HepG2 (cell line): Measurements from ENCODE around the gene SLC38A1. TPM values are rescaled to one million over a fixed set of nuclear protein-coding genes. Genes with fewer than 3 reads are reported as not detected.
"Not testable (repeated sequence)": the region's sequence is repeated elsewhere in the genome, so short reads cannot be mapped to it uniquely, and the experiment has no call there.

Experiments
- ATAC-seq: fragments of 200-7000 bp; cut with Tn5 transposase; 3 replicates; pipeline ENCODE4 v1.9.1; 2020; ENCODE audit warnings: mild to moderate bottlenecking, moderate library complexity
- BruUV-seq: library from RNA; stranded (reverse); fragments of 400-500 nt; replicated peaks from 2 replicates; lab custom pipeline; 2021; lab: Mats Ljungman, UMichigan
- CTCF ChIA-PET: fragments of 300-600 bp; formaldehyde crosslinking; extraction: SDS; loops from one replicate; lab custom pipeline; 2021; ENCODE audit warnings: low total read pairs, inconsistent platforms, low intra/inter-chr PET ratio; lab: Yijun Ruan, JAX
- POLR2A ChIA-PET: fragments of 350-600 bp; sonication (Branson Sonifier 250); formaldehyde crosslinking; loops from one replicate; lab custom pipeline; 2020; ENCODE audit warnings: antibody characterized with exemption, inconsistent platforms; lab: Yijun Ruan, JAX
- DNase-seq: peaks from one replicate; pipeline ENCODE4 v3.0.0-alpha.2; 2015; ENCODE audit warnings: low spot score
- FAIRE-seq: peaks from 3 replicates; lab custom pipeline; 2011; peaks lifted over from hg19 to GRCh38; lab: Jason Lieb, UNC
- H2AFZ ChIP-seq: one replicate; pipeline ENCODE4 v1.6.1; 2011; ENCODE audit warnings: low read length, inconsistent platforms
- H3K27ac ChIP-seq: fragments of 300-600 bp; 3 replicates; pipeline ENCODE4 v1.8.0; 2011; ENCODE audit warnings: mixed run types, mild to moderate bottlenecking, mixed read lengths, low read length, inconsistent platforms; ENCODE audit not compliant: insufficient read depth; ENCODE audit errors: extremely low read length
- H3K27me3 ChIP-seq, 2 experiments: fragments of 200-600 bp in 1 of 2; 2 replicates in 1 of 2; 3 replicates in 1 of 2; pipeline versions ENCODE4 v1.6.0 to v1.8.0; 2011; ENCODE audit warnings: low read length in 2 of 2, mild to moderate bottlenecking in 2 of 2, moderate library complexity in 2 of 2, inconsistent platforms in 1 of 2; ENCODE audit not compliant: insufficient read depth in 2 of 2, control insufficient read depth in 1 of 2
- H3K36me3 ChIP-seq, 2 experiments: fragments of 200-600 bp in 1 of 2; replicated peaks in 1 of 2; 2 replicates in 1 of 2; 3 replicates in 1 of 2; pipeline versions ENCODE4 v1.5.1 to v1.8.0; 2011; ENCODE audit warnings: low read length in 2 of 2, inconsistent platforms in 1 of 2; ENCODE audit not compliant: insufficient read depth in 2 of 2, control insufficient read depth in 1 of 2
- H3K4me1 ChIP-seq: 2 replicates; pipeline ENCODE4 v1.5.1; 2012; ENCODE audit warnings: low read length, inconsistent platforms; ENCODE audit not compliant: insufficient read depth
- H3K4me2 ChIP-seq: 2 replicates; pipeline ENCODE4 v1.6.0; 2011; ENCODE audit warnings: low read depth, low read length, inconsistent platforms
- H3K4me3 ChIP-seq, 3 experiments: fragments of 200-600 bp in 1 of 3; sonication (generic), shearing (Covaris generic) in 1 of 3; replicated peaks in 1 of 3; 2 replicates each; pipeline ENCODE4 v1.5.1; 2011 to 2016; ENCODE audit warnings: low read length in 3 of 3, inconsistent platforms in 2 of 3, low read depth in 2 of 3, mild to moderate bottlenecking in 2 of 3, control low read depth in 1 of 3, mixed read lengths in 1 of 3; ENCODE audit not compliant: insufficient read depth in 1 of 3
- H3K79me2 ChIP-seq: one replicate; pipeline ENCODE4 v1.6.1; 2011; ENCODE audit warnings: low read length, inconsistent platforms; ENCODE audit not compliant: insufficient read depth
- H3K9ac ChIP-seq: 2 replicates; pipeline ENCODE4 v1.6.0; 2011; ENCODE audit warnings: mild to moderate bottlenecking, low read depth, low read length, inconsistent platforms; ENCODE audit not compliant: insufficient read depth
- H3K9me3 ChIP-seq: 2 replicates; pipeline ENCODE4 v1.5.1; 2012; ENCODE audit warnings: mild to moderate bottlenecking, low read length
- H4K20me1 ChIP-seq: 2 replicates; pipeline ENCODE4 v1.6.0; 2011; ENCODE audit warnings: inconsistent platforms, mild to moderate bottlenecking, low read length, moderate library complexity; ENCODE audit not compliant: insufficient read depth
- CREB3 ChIP-seq: sonication (generic); formaldehyde crosslinking; IDR thresholded peaks from 2 replicates; pipeline ENCODE4 v1.5.0; 2020; ENCODE audit warnings: missing genetic modification reagents
- EZH2 ChIP-seq: conservative IDR thresholded peaks from 2 replicates; pipeline ENCODE4 v1.6.1; 2012; ENCODE audit warnings: mild to moderate bottlenecking, low read depth, low read length, moderate library complexity
- IKZF1 ChIP-seq: fragments of 450-650 bp; IDR thresholded peaks from 2 replicates; pipeline ENCODE4 v1.7.1; 2016
- IKZF5 ChIP-seq: IDR thresholded peaks from 2 replicates; pipeline ENCODE4 v1.6.1; 2018; ENCODE audit warnings: missing genetic modification reagents, mild to moderate bottlenecking, missing compliant biosample characterization
- KLF11 ChIP-seq: IDR thresholded peaks from 2 replicates; pipeline ENCODE4 v1.6.1; 2016; ENCODE audit warnings: missing compliant biosample characterization
- MAFF ChIP-seq: IDR thresholded peaks from 2 replicates; pipeline ENCODE4 v1.6.1; 2011; ENCODE audit warnings: low read depth, low read length, improper control_type of control experiment
- NR3C1 ChIP-seq: sonication (generic); formaldehyde crosslinking; IDR thresholded peaks from 2 replicates; pipeline ENCODE4 v1.4.0; 2020; ENCODE audit warnings: missing genetic modification reagents
- PRMT3 ChIP-seq: sonication (generic); formaldehyde crosslinking; IDR thresholded peaks from 2 replicates; pipeline ENCODE4 v1.8.1; 2022; ENCODE audit warnings: low read depth, mild to moderate bottlenecking, moderate library complexity, missing genetic modification reagents, borderline replicate concordance
- SMARCC2 ChIP-seq: fragments of 450-650 bp; IDR thresholded peaks from 2 replicates; pipeline ENCODE4 v1.6.1; 2017; ENCODE audit warnings: antibody characterized with exemption, mild to moderate bottlenecking
- SP4 ChIP-seq: sonication (generic); formaldehyde crosslinking; IDR thresholded peaks from 2 replicates; pipeline ENCODE4 v1.8.1; 2023; ENCODE audit warnings: mild to moderate bottlenecking, missing genetic modification reagents
- SP5 ChIP-seq: IDR thresholded peaks from 2 replicates; pipeline ENCODE4 v1.6.1; 2016; ENCODE audit warnings: low read depth, borderline replicate concordance
- YEATS2 ChIP-seq: sonication (generic); formaldehyde crosslinking; IDR thresholded peaks from 2 replicates; pipeline ENCODE4 v1.4.0; 2020; ENCODE audit warnings: missing genetic modification reagents, borderline replicate concordance
- ZEB1 ChIP-seq: IDR thresholded peaks from 2 replicates; pipeline ENCODE4 v1.6.1; 2012; ENCODE audit warnings: mild to moderate bottlenecking, low read depth, inconsistent platforms; ENCODE audit not compliant: insufficient replicate concordance
- ZFP82 ChIP-seq: sonication (generic); formaldehyde crosslinking; IDR thresholded peaks from 2 replicates; pipeline ENCODE4 v1.5.1; 2020; ENCODE audit warnings: mild to moderate bottlenecking, missing genetic modification reagents, borderline replicate concordance
- ZMYM3 ChIP-seq: sonication (generic); formaldehyde crosslinking; IDR thresholded peaks from 2 replicates; pipeline ENCODE4 v1.5.1; 2020; ENCODE audit warnings: mild to moderate bottlenecking, missing genetic modification reagents
- ZMYM4 ChIP-seq: sonication (generic); formaldehyde crosslinking; IDR thresholded peaks from 2 replicates; pipeline ENCODE4 v1.8.1; 2023; ENCODE audit warnings: mild to moderate bottlenecking, missing genetic modification reagents
- ZNF232 ChIP-seq: sonication (generic); formaldehyde crosslinking; IDR thresholded peaks from 2 replicates; pipeline ENCODE4 v1.4.0; 2020; ENCODE audit warnings: missing genetic modification reagents, borderline replicate concordance
- ZNF274 ChIP-seq: sonication (generic); formaldehyde crosslinking; IDR thresholded peaks from 2 replicates; pipeline ENCODE4 v1.5.1; 2020; ENCODE audit warnings: mild to moderate bottlenecking, missing genetic modification reagents
- ZNF550 ChIP-seq: sonication (generic); formaldehyde crosslinking; IDR thresholded peaks from 2 replicates; pipeline ENCODE4 v1.4.0; 2020; ENCODE audit warnings: mild to moderate bottlenecking, missing genetic modification reagents, borderline replicate concordance
- WGBS: methylation state at CpG from one replicate; pipeline ENCODE4 v1.1.6; 2017; ENCODE audit warnings: low lambda C conversion rate; 5-methylcytosine and 5-hydroxymethylcytosine counted together
- in situ Hi-C: cut with HindIII; loops from 2 replicates; pipeline ENCODE4 v1.10.0; 2017; ENCODE audit warnings: low pct_unique_long_range_greater_than_20kb; ENCODE audit not compliant: extremely low pct_ligation_motif_present
- intact Hi-C: fragments of 100-400 bp; cut with micrococcal nuclease; formaldehyde crosslinking; loops from one replicate; pipeline ENCODE4 v1.10.0; 2022; ENCODE audit not compliant: unreplicated experiment
- polyA plus RNA-seq, 8 experiments: library from polyadenylated mRNA; depleted of rRNA in 3 of 8; stranded (reverse) in 7 of 8; unstranded in 1 of 8; fragments of >200 nt; fragmentation: Illumina TruSeq in 4 of 8; extraction: Trizol in 4 of 8; gene quantifications; 2 replicates each; pipeline versions ENCODE4 v1.2.1 to v1.2.3, GENCODE V29; 2011 to 2016; ENCODE audit warnings: low read depth in 4 of 8, missing spikeins in 1 of 8, mixed read lengths in 1 of 8; ENCODE audit not compliant: insufficient read depth in 1 of 8
- total RNA-seq, 5 experiments: library from RNA; depleted of rRNA; stranded (reverse); fragments of >200 nt; fragmentation: Illumina TruSeq; extraction: Trizol; gene quantifications; 2 replicates each; pipeline ENCODE4 v1.2.3, GENCODE V29; 2016; ENCODE audit warnings: low read depth in 1 of 5

The SLC38A1 gene
- total and polyA plus RNA-seq, 2 of the 13 experiments (the other 11 are each of a cell fraction or from before 2014, with no cell fraction given), result 47.0 to 50.6 TPM

GRCh38 chr12:46197883-46198282 lies 71.0 kb downstream of the SLC38A1 start:
- Histone ChIP-seq H3K4me2 (no peak overlapping the region), H3K9ac (no peak overlapping the region), H2AFZ (no peak overlapping the region), H3K36me3 (peaks cover 26 to 71% of the 10 kb centered on the region in 2 experiments), H3K4me3 (no peak overlapping the region), H3K4me1 (no peaks in the 10 kb centered on the region), H3K79me2 (no peaks in the 10 kb centered on the region), H3K27me3 (no peaks in the 10 kb centered on the region), H4K20me1 (no peaks in the 10 kb centered on the region), H3K9me3 (peaks cover 20% of the 10 kb centered on the region; the same call in 1 of the 2 replicates), H3K27ac (no peak overlapping the region)
- in situ Hi-C loops, result no loop called here
- no peak for DNase-seq
- WGBS, result 81% methylated on average over 5 of the region's 5 CpGs
- ChIA-PET CTCF (no interaction called here), POLR2A (no interaction called here)
- intact Hi-C loops, result no loop called here
- no TSS peak for BruUV-seq
- TF ChIP-seq ZNF274 (CRISPR knock-in tag) (no peak), ZMYM3 (no peak), ZMYM4 (CRISPR knock-in tag) (no peak), EZH2 (no peak), ZFP82 (CRISPR knock-in tag) (no peak), PRMT3 (no peak), KLF11 (CRISPR knock-in tag) (no peak), NR3C1 (CRISPR knock-in tag) (no peak), CREB3 (CRISPR knock-in tag) (no peak), SP5 (CRISPR knock-in tag) (no peak), YEATS2 (CRISPR knock-in tag) (no peak), SMARCC2 (no peak), IKZF1 (no peak), ZNF550 (CRISPR knock-in tag) (no peak), IKZF5 (CRISPR knock-in tag) (no peak), ZNF232 (no peak), ZEB1 (no peak), SP4 (CRISPR knock-in tag) (no peak), MAFF (no peak)
- FAIRE-seq, result no peak
- ATAC-seq, result no peak

GRCh38 chr12:46190533-46190932 lies 78.3 kb downstream of the SLC38A1 start:
- H4K20me1 ChIP-seq, H3K27me3 ChIP-seq, intact Hi-C loops, H3K36me3 ChIP-seq, ATAC-seq, H3K4me3 ChIP-seq, BruUV-seq, H3K4me2 ChIP-seq, POLR2A ChIA-PET, FAIRE-seq, in situ Hi-C loops, H3K79me2 ChIP-seq, CTCF ChIA-PET, H3K9ac ChIP-seq, H2AFZ ChIP-seq, H3K27ac ChIP-seq, DNase-seq, H3K4me1 ChIP-seq: not testable (repeated sequence)
- WGBS, result 86% methylated on average over 2 of the region's 2 CpGs
- peaks cover 19% of the 10 kb centered on the region; the same call in 1 of the 2 replicates for H3K9me3 ChIP-seq
